Fibroblast of lung (primary cell): ENCODE measurements around the gene HSPA9. TPM values are rescaled to one million over a fixed set of nuclear protein-coding genes. Genes with fewer than 3 reads are reported as not detected.

ENCODE experiments used
- DNase-seq, 2 donors: peaks; one replicate each; pipeline versions ENCODE4 v3.0.0 to v3.0.0-alpha.2; 2010; ENCODE audit warnings: low read depth in 2 of 2
- H2AFZ ChIP-seq: 2 replicates; pipeline ENCODE4 v1.5.1; 2012; ENCODE audit warnings: low read length, control low read depth, inconsistent platforms
- H3K27ac ChIP-seq: 2 replicates; pipeline ENCODE4 v1.5.1; 2011; ENCODE audit warnings: low read length, control low read depth; ENCODE audit not compliant: insufficient read depth
- H3K27me3 ChIP-seq: 2 replicates; pipeline ENCODE4 v1.5.1; 2011; ENCODE audit warnings: mild to moderate bottlenecking, low read length; ENCODE audit not compliant: control insufficient read depth, insufficient read depth
- H3K36me3 ChIP-seq: 2 replicates; pipeline ENCODE4 v1.5.1; 2011; ENCODE audit warnings: low read length; ENCODE audit not compliant: control insufficient read depth, insufficient read depth
- H3K4me1 ChIP-seq: 2 replicates; pipeline ENCODE4 v1.5.1; 2011; ENCODE audit warnings: low read length; ENCODE audit not compliant: control insufficient read depth, insufficient read depth; ENCODE audit errors: extremely low read depth
- H3K4me2 ChIP-seq: 2 replicates; pipeline ENCODE4 v1.5.1; 2011; ENCODE audit warnings: low read length, control low read depth; ENCODE audit not compliant: insufficient read depth; ENCODE audit errors: extremely low read depth
- H3K4me3 ChIP-seq, 4 experiments: fragments of 200-600 bp in 1 of 4; sonication (generic) in 1 of 4; replicated peaks in 1 of 4; 2 replicates each; pipeline ENCODE4 v1.5.1; 2011 to 2016; ENCODE audit warnings: low read length in 4 of 4, low read depth in 3 of 4, mild to moderate bottlenecking in 3 of 4, control low read depth in 2 of 4, inconsistent platforms in 1 of 4, mixed read lengths in 1 of 4; ENCODE audit not compliant: insufficient read depth in 1 of 4; ENCODE audit errors: control extremely low read depth in 1 of 4
- H3K79me2 ChIP-seq: 2 replicates; pipeline ENCODE4 v1.5.1; 2012; ENCODE audit warnings: mild to moderate bottlenecking, low read length, inconsistent platforms; ENCODE audit not compliant: control insufficient read depth, insufficient read depth
- H3K9ac ChIP-seq: 2 replicates; pipeline ENCODE4 v1.5.1; 2011; ENCODE audit warnings: mild to moderate bottlenecking, low read length, control low read depth; ENCODE audit not compliant: insufficient read depth
- H3K9me3 ChIP-seq: 2 replicates; pipeline ENCODE4 v1.5.1; 2012; ENCODE audit warnings: low read depth, low read length; ENCODE audit not compliant: control insufficient read depth, insufficient read depth
- H4K20me1 ChIP-seq: 2 replicates; pipeline ENCODE4 v1.5.1; 2011; ENCODE audit warnings: low read length; ENCODE audit not compliant: control insufficient read depth, insufficient read depth; ENCODE audit errors: extremely low read depth
- EZH2 ChIP-seq: IDR thresholded peaks from 2 replicates; pipeline ENCODE4 v1.5.1; 2012; ENCODE audit warnings: low read length, control low read depth, mild to moderate bottlenecking; ENCODE audit errors: missing control alignments
- polyA plus RNA-seq, 2 donors: library from polyadenylated mRNA; depleted of rRNA in 1 of 2; stranded (reverse) in 1 of 2; unstranded in 1 of 2; fragments of >200 nt; gene quantifications; 2 replicates each; pipeline ENCODE4 v1.2.1, GENCODE V29; 2011 to 2012; ENCODE audit warnings: missing spikeins in 1 of 2
- total RNA-seq: library from RNA; depleted of rRNA; stranded (reverse); fragments of >200 nt; gene quantifications from 2 replicates; pipeline ENCODE4 v1.2.1, GENCODE V29; 2014
- TF ChIP-seq, protein P1 (sequence below), 2 donors: IDR thresholded peaks in 1 of 2; conservative IDR thresholded peaks in 1 of 2; 1 replicate in 1 of 2; 2 replicates in 1 of 2; pipeline ENCODE4 v1.5.1; 2011 to 2012; ENCODE audit warnings: low read length in 2 of 2, control low read depth in 1 of 2, inconsistent platforms in 1 of 2, low read depth in 1 of 2, mild to moderate bottlenecking in 1 of 2

The HSPA9 gene
- total and polyA plus RNA-seq, 2 donors (not counting 1 experiment from before 2014, with no cell fraction given) = 148 to 522 TPM

DNA sequence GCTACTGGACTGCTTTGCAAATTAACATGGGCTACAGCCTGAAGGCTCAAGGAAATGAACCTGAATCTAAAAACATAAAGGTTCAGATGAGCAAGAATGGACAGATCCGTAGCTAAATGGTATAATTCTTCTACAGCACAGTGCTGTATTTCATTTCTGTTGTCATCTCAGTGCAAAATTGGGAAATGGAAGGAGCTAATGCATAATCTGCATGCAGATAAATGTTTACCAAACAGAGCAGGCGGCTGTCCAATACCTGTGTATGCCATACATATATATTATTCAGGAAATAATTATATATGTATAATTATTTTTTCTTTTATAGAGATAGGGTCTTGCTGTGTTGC, 4.3 kb upstream of the HSPA9 start:
- DNase-seq = no peak
- no peak overlapping the region for H2AFZ ChIP-seq
- no peak overlapping the region for H3K4me3 ChIP-seq
- peaks cover 3% of the 10 kb centered on the region for H3K27me3 ChIP-seq
- no peaks in the 10 kb centered on the region for H3K9me3 ChIP-seq
- no peaks in the 10 kb centered on the region for H3K36me3 ChIP-seq
- TF ChIP-seq, protein P1, sequence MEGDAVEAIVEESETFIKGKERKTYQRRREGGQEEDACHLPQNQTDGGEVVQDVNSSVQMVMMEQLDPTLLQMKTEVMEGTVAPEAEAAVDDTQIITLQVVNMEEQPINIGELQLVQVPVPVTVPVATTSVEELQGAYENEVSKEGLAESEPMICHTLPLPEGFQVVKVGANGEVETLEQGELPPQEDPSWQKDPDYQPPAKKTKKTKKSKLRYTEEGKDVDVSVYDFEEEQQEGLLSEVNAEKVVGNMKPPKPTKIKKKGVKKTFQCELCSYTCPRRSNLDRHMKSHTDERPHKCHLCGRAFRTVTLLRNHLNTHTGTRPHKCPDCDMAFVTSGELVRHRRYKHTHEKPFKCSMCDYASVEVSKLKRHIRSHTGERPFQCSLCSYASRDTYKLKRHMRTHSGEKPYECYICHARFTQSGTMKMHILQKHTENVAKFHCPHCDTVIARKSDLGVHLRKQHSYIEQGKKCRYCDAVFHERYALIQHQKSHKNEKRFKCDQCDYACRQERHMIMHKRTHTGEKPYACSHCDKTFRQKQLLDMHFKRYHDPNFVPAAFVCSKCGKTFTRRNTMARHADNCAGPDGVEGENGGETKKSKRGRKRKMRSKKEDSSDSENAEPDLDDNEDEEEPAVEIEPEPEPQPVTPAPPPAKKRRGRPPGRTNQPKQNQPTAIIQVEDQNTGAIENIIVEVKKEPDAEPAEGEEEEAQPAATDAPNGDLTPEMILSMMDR (conservative IDR thresholded peaks at IDR 0.05 in 1 of 2, IDR thresholded peaks at IDR 0.05 in 1 of 2; ENCODE audit: low read depth in 1 of 2, low read length in 2 of 2) = no peak
- TF ChIP-seq EZH2 = no peak
- H3K79me2 ChIP-seq = peaks cover 7% of the 10 kb centered on the region
- no peak overlapping the region for H3K27ac ChIP-seq
- no peak overlapping the region for H3K4me2 ChIP-seq
- no peak overlapping the region for H3K9ac ChIP-seq
- H3K4me1 ChIP-seq = peaks cover 2% of the 10 kb centered on the region
- H4K20me1 ChIP-seq = no peaks in the 10 kb centered on the region

- H3K4me3 ChIP-seq = no peak overlapping the region
- H3K9me3 ChIP-seq = no peaks in the 10 kb centered on the region
- no peak overlapping the region for H2AFZ ChIP-seq
- H3K27me3 ChIP-seq = no peaks in the 10 kb centered on the region
- no peak overlapping the region for H3K9ac ChIP-seq
- H3K36me3 ChIP-seq = no peaks in the 10 kb centered on the region
- no peaks in the 10 kb centered on the region for H4K20me1 ChIP-seq
- H3K27ac ChIP-seq = no peak overlapping the region
- TF ChIP-seq EZH2 = no peak
- TF ChIP-seq, protein P1 (conservative IDR thresholded peaks at IDR 0.05 in 1 of 2, IDR thresholded peaks at IDR 0.05 in 1 of 2; ENCODE audit: low read depth in 1 of 2, low read length in 2 of 2) = no peak
- DNase-seq = no peak
- H3K4me1 ChIP-seq = peaks cover 2% of the 10 kb centered on the region
- H3K79me2 ChIP-seq = peaks cover 25% of the 10 kb centered on the region
- no peak overlapping the region for H3K4me2 ChIP-seq
These were observed 2.3 kb upstream of the HSPA9 start for GRCh38 chr5:138577452-138577851.

GRCh38 chr5:138574744-138575193, 432 bp downstream of the HSPA9 start:
- H3K36me3 ChIP-seq = peaks cover 6% of the 10 kb centered on the region
- peaks cover 40% of the 10 kb centered on the region for H3K79me2 ChIP-seq
- H2AFZ ChIP-seq = no peak overlapping the region

More at GRCh38 chr5:138574744-138575193, 432 bp downstream of the HSPA9 start:
- peak overlapping the region; percentile 98 for H3K9ac ChIP-seq
- TF ChIP-seq EZH2 = no peak
- TF ChIP-seq, protein P1 (conservative IDR thresholded peaks at IDR 0.05 in 1 of 2, IDR thresholded peaks at IDR 0.05 in 1 of 2; ENCODE audit: low read depth in 1 of 2, low read length in 2 of 2) = no peak
- peak overlapping the region; percentile 86 to 100 (median 99) for H3K4me3 ChIP-seq
- peak overlapping the region; percentile 99 for H3K27ac ChIP-seq
- H4K20me1 ChIP-seq = no peaks in the 10 kb centered on the region
- H3K4me2 ChIP-seq = peak overlapping the region; percentile 94
- H3K9me3 ChIP-seq = no peaks in the 10 kb centered on the region
- DNase-seq = no peak
- no peaks in the 10 kb centered on the region for H3K27me3 ChIP-seq
- H3K4me1 ChIP-seq = peaks cover 2% of the 10 kb centered on the region
